ENCODE measurements around the gene CDHR2.

The CDHR2 gene

DNA sequence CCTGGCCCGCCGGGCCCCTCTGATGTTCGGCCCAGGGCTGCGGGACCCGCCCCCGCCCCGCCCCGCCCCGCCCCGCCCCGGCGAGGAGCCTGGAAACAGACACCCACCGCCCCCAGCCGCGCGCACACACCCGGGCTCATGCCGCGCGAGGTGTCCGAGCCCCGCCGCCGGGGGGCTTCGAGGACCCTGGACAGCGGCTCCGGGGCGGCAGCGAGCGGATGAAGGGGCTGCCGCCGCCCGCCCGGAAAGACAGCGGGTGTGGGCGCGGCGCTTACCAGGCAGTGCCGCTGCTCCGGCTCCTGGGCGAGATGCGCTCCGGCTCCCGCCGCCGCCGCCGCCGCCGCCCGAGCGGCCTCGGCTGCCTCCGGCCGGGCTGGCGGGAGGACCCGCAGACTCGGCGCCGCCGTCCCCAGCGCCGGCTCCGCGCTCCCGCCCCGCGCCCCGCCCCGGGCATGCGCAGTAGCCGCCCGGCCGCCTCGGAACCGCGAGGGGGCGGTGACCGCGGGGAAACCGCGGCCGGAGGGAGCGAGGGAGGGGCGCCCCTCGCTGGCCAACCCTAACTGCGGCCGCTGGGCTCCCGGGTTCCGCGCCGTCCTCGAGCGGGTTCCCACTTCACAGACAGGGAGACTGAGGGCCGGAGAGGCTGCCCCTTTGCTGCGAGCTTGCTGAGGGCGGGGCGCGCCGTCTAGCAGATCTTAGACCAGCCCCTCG lies 60.7 kb downstream of the CDHR2 start, which contains the start of gene GPRIN1:
Gene GPRIN1, minus strand, starts transcription at position 433 of the 711 bp plus-strand sequence. CDS start 10,322 bp downstream, outside the sequence.
- H3K27ac ChIP-seq = peak within 1 kb of the TSS; percentile 66
- DNase-seq (ENCODE audit: low spot score) = peak; percentile 90
- ChIA-PET POLR2A (ENCODE audit: low non-redundant PET) (no interaction called here), CTCF (interaction anchor here (0.7 kb wide), 1 partner anchor 46 kb away, joined by 3 read pairs; no protein-coding TSS in a partner anchor)
- TF ChIP-seq, protein P1, sequence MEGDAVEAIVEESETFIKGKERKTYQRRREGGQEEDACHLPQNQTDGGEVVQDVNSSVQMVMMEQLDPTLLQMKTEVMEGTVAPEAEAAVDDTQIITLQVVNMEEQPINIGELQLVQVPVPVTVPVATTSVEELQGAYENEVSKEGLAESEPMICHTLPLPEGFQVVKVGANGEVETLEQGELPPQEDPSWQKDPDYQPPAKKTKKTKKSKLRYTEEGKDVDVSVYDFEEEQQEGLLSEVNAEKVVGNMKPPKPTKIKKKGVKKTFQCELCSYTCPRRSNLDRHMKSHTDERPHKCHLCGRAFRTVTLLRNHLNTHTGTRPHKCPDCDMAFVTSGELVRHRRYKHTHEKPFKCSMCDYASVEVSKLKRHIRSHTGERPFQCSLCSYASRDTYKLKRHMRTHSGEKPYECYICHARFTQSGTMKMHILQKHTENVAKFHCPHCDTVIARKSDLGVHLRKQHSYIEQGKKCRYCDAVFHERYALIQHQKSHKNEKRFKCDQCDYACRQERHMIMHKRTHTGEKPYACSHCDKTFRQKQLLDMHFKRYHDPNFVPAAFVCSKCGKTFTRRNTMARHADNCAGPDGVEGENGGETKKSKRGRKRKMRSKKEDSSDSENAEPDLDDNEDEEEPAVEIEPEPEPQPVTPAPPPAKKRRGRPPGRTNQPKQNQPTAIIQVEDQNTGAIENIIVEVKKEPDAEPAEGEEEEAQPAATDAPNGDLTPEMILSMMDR (conservative IDR thresholded peaks at IDR 0.05; ENCODE audit: low read depth) = peak; percentile 69

DNA sequence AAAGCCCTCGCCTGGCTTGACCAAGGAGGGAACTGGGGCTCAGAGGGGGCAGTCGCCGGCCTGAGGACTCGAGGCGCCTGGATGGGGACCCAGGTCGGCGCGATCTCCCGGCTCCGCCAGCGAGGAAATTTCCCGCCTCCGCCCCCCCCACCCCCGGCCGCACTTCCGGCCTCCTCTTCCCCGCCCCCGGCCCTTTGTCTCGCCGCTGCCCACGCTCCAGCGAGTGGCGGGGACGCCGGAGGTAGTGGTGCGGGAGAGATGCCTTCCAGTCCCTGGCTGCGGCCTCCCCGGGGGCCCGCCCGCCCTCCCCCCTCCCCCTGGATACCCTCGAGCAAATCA lies 61.3 kb downstream of the CDHR2 start:
- ChIA-PET POLR2A (ENCODE audit: low non-redundant PET) (no interaction called here), CTCF (no interaction called here)
- TF ChIP-seq, protein P1 (conservative IDR thresholded peaks at IDR 0.05; ENCODE audit: low read depth) = peak; percentile 21; the same call in 1 of the 2 replicates
- peak overlapping the region; percentile 66 for H3K27ac ChIP-seq
- DNase-seq (ENCODE audit: low spot score) = no peak

DNA sequence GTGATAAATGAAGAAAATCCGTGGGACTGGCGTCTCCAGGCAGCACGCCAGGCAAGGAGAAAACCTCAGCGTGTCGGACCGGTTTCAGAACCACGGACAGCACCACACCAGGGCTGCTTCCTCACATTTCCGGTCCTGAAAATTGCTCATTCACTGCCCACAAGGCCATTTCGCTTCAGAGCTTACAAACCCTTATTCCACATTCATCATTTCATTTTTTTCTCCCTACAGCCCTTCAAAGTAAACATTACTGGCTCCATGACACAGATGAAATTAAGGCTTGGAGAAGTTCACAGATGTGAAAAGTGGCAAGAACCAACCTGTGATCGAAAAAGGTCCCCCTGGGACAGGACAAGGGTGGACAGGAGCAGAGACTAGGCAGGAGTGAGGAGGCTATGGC lies 62.3 kb downstream of the CDHR2 start:
- ChIA-PET POLR2A (ENCODE audit: low non-redundant PET) (no interaction called here), CTCF (no interaction called here)
- TF ChIP-seq, protein P1 (conservative IDR thresholded peaks at IDR 0.05; ENCODE audit: low read depth) = no peak
- peak; percentile 78 for DNase-seq (ENCODE audit: low spot score)
- no peak overlapping the region for H3K27ac ChIP-seq

DNA sequence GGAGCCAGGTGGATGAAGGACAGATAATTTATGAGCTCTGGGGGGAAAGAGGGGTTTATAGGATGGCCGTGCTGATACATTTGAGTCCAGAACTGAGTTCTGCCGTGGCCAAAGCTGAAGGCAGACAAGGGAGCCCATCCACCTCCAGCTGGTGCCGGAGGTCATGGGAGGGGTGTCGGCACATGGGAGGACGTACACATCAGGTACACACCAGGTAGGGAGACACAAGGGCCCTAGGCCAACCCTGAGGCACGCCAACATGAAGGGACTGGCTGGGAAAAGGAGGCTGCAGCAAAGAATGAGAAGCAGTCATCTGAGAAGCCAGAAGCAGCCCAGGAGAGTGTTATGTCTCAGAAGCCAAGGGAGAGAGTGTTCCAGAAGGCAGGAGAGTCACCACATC lies 62.9 kb downstream of the CDHR2 start:
- DNase-seq (ENCODE audit: low spot score) = no peak
- POLR2A ChIA-PET (ENCODE audit: low non-redundant PET) = no interaction called here
- TF ChIP-seq, protein P1 (conservative IDR thresholded peaks at IDR 0.05; ENCODE audit: low read depth) = no peak
- CTCF ChIA-PET = interaction anchor here (0.5 kb wide), 1 partner anchor 41 kb away, joined by 3 read pairs; no protein-coding TSS in a partner anchor
- no peak overlapping the region for H3K27ac ChIP-seq

DNA sequence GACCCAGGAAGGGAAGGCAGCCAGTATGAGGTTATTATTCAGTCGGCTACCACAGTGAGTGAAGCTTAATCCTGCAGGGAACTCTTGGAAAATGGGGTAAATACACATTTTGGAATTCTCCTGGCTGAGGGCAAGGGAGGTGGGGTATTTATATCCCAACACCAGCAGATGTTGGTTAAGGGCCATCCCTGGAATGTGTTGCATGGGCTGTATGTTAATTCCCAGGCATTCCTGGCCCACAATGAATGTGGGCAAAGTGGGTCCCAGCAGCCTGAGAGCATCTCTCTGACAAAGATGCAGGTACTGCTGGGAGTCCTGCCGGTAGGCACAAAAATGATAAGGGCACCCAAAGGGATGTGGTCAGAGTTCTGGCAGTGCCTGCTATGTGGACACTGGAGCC lies 63.7 kb downstream of the CDHR2 start:
- CTCF ChIA-PET = interaction anchor here (1.7 kb wide), 1 partner anchor 34 kb away, joined by 3 read pairs; the partner anchor contains the start of gene TSPAN17

DNA sequence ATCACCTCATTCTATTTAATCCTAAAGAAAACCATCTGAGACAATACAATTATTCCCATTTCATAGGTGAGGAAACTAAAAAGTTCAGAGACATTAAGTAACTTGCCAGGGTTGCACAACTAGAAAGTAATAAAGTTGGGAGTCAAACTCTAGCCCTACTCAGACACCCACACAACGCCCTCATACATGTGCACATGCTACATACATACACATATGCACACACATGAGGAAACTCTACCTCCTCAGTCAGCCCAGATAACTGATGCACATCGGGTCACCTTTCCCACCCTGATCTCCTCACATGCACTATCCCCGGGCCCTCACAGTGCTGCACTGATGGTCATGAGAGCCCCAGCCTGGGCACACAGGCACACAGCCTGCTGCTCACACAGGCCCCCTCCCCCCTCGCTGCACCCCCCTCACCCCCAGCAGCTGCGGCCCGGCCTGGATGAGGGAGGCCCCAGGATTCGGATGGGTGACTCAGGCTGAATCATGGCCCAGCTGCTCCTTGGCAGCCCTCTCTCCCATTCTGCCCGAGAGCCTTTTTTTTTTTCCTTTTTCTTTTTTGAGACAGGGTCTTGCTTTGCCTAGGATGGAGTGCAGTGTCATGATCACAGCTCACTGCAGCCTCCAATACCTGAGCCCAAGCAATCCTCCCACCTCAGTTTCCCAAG lies 65.8 kb downstream of the CDHR2 start:
- TF ChIP-seq, protein P1 (conservative IDR thresholded peaks at IDR 0.05; ENCODE audit: low read depth) = no peak
- CTCF ChIA-PET = interaction anchor here (0.6 kb wide), 3 partner anchors 42 to 80 kb away, joined by 3 read pairs; no protein-coding TSS in a partner anchor
- peak; percentile 91 for DNase-seq (ENCODE audit: low spot score)
- POLR2A ChIA-PET (ENCODE audit: low non-redundant PET) = no interaction called here
- H3K27ac ChIP-seq = no peak overlapping the region

More for the DNA sequence above, 63.7 kb downstream of the CDHR2 start:
- POLR2A ChIA-PET (ENCODE audit: low non-redundant PET) = no interaction called here
- DNase-seq (ENCODE audit: low spot score) = no peak
- H3K27ac ChIP-seq = no peak overlapping the region
- TF ChIP-seq, protein P1 (conservative IDR thresholded peaks at IDR 0.05; ENCODE audit: low read depth) = no peak

Data from RWPE1 (cell line).